Trophoblast cell (in vitro differentiated cells and primary cell): ENCODE measurements around the gene CHCHD3.
A peak's percentile ranks its signal among the peaks of the same experiment; 100 is the strongest.

ENCODE experiments used
- DNase-seq, 2 donors: peaks; one replicate each; pipeline ENCODE4 v3.0.0-alpha.2; 2016
- H2AFZ ChIP-seq: 2 replicates; pipeline ENCODE4 v1.6.1; 2013; ENCODE audit warnings: low read length, moderate library complexity, mild to moderate bottlenecking; ENCODE audit not compliant: insufficient read depth, poor library complexity
- H2AK5ac ChIP-seq: 2 replicates; pipeline ENCODE4 v1.6.1; 2013; ENCODE audit warnings: mild to moderate bottlenecking, low read length
- H2BK120ac ChIP-seq: 2 replicates; pipeline ENCODE4 v1.6.1; 2013; ENCODE audit warnings: low read length, mild to moderate bottlenecking, moderate library complexity; ENCODE audit not compliant: insufficient read depth, poor library complexity
- H2BK12ac ChIP-seq: 2 replicates; pipeline ENCODE4 v1.6.1; 2013; ENCODE audit warnings: mild to moderate bottlenecking, low read length, moderate library complexity
- H2BK5ac ChIP-seq: 2 replicates; pipeline ENCODE4 v1.6.1; 2013; ENCODE audit warnings: low read length, low read depth, moderate library complexity, mild to moderate bottlenecking; ENCODE audit not compliant: poor library complexity
- H3K14ac ChIP-seq: 2 replicates; pipeline ENCODE4 v1.6.1; 2013; ENCODE audit warnings: mild to moderate bottlenecking, low read length
- H3K18ac ChIP-seq: 2 replicates; pipeline ENCODE4 v1.6.1; 2013; ENCODE audit warnings: mild to moderate bottlenecking, low read length
- H3K23ac ChIP-seq: 2 replicates; pipeline ENCODE4 v1.6.1; 2013; ENCODE audit warnings: low read length
- H3K27ac ChIP-seq: 2 replicates; pipeline ENCODE4 v1.5.1; 2013; ENCODE audit warnings: low read depth, mild to moderate bottlenecking, inconsistent platforms, low read length, moderate library complexity
- H3K27me3 ChIP-seq: 2 replicates; pipeline ENCODE4 v1.6.1; 2013; ENCODE audit warnings: inconsistent platforms, mild to moderate bottlenecking, low read length, moderate library complexity; ENCODE audit not compliant: insufficient read depth
- H3K36me3 ChIP-seq, 2 experiments: 1 replicate in 1 of 2; 2 replicates in 1 of 2; pipeline ENCODE4 v1.6.1; 2013; ENCODE audit warnings: low read length in 2 of 2, mild to moderate bottlenecking in 2 of 2, moderate library complexity in 1 of 2; ENCODE audit not compliant: insufficient read depth in 2 of 2, control insufficient read depth in 1 of 2
- H3K4ac ChIP-seq: 2 replicates; pipeline ENCODE4 v1.6.1; 2013; ENCODE audit warnings: low read depth, mild to moderate bottlenecking, low read length, moderate library complexity
- H3K4me1 ChIP-seq, 2 experiments: 1 replicate in 1 of 2; 2 replicates in 1 of 2; pipeline ENCODE4 v1.6.1; 2013; ENCODE audit warnings: low read length in 2 of 2, mild to moderate bottlenecking in 2 of 2, moderate library complexity in 1 of 2; ENCODE audit not compliant: insufficient read depth in 2 of 2, control insufficient read depth in 1 of 2
- H3K4me2 ChIP-seq: 2 replicates; pipeline ENCODE4 v1.6.1; 2013; ENCODE audit warnings: inconsistent platforms, mild to moderate bottlenecking, low read length, moderate library complexity
- H3K4me3 ChIP-seq: 2 replicates; pipeline ENCODE4 v1.5.1; 2013; ENCODE audit warnings: mild to moderate bottlenecking, low read depth, low read length, inconsistent platforms
- H3K79me1 ChIP-seq: one replicate; pipeline ENCODE4 v1.6.1; 2013; ENCODE audit warnings: low read length
- H3K79me2 ChIP-seq: 2 replicates; pipeline ENCODE4 v1.6.1; 2013; ENCODE audit warnings: low read length, mild to moderate bottlenecking; ENCODE audit not compliant: control insufficient read depth, insufficient read depth, poor library complexity
- H3K9ac ChIP-seq: 2 replicates; pipeline ENCODE4 v1.6.1; 2013; ENCODE audit warnings: mild to moderate bottlenecking, low read length
- H3K9me3 ChIP-seq: 2 replicates; pipeline ENCODE4 v1.6.1; 2013; ENCODE audit warnings: low read depth, mild to moderate bottlenecking, control low read depth, inconsistent platforms, low read length; ENCODE audit not compliant: insufficient read depth
- H4K12ac ChIP-seq: 2 replicates; pipeline ENCODE4 v1.6.1; 2013; ENCODE audit warnings: low read depth, mild to moderate bottlenecking, low read length, moderate library complexity
- H4K8ac ChIP-seq: 2 replicates; pipeline ENCODE4 v1.6.1; 2013; ENCODE audit warnings: low read depth, mild to moderate bottlenecking, low read length, moderate library complexity
- H4K91ac ChIP-seq: one replicate; pipeline ENCODE4 v1.6.1; 2013; ENCODE audit warnings: low read depth, mild to moderate bottlenecking, low read length, moderate library complexity
- WGBS: extraction: QIAGEN DNeasy Blood & Tissue Kit; methylation state at CpG from one replicate; pipeline ENCODE4 v1.1.7; 2013; ENCODE audit warnings: missing lambda C conversion rate; ENCODE audit not compliant: insufficient read length, insufficient coverage; ENCODE audit errors: extremely low coverage; 5-methylcytosine and 5-hydroxymethylcytosine counted together

The CHCHD3 gene

GRCh38 chr7:133099633-133100286, 17.9 kb upstream of the CHCHD3 start:
- Histone ChIP-seq H4K8ac (no peak overlapping the region), H3K27ac (no peak overlapping the region), H3K36me3 (no peaks in the 10 kb centered on the region), H3K79me1 (no peaks in the 10 kb centered on the region), H3K23ac (no peak overlapping the region), H2AFZ (no peak overlapping the region), H3K4me2 (no peak overlapping the region), H4K91ac (no peak overlapping the region), H3K27me3 (no peaks in the 10 kb centered on the region), H3K4me1 (peaks cover 0 to 2% of the 10 kb centered on the region in 2 experiments), H2BK12ac (no peak overlapping the region), H3K9me3 (no peaks in the 10 kb centered on the region), H3K14ac (no peak overlapping the region), H3K9ac (no peak overlapping the region), H2BK120ac (no peak overlapping the region), H2BK5ac (no peak overlapping the region), H3K79me2 (no peaks in the 10 kb centered on the region), H3K4ac (no peak overlapping the region), H2AK5ac (no peak overlapping the region), H3K18ac (no peak overlapping the region), H3K4me3 (no peak overlapping the region), H4K12ac (no peak overlapping the region)
- no CpG with 5 or more reads among the region's 3 CpGs for WGBS
- DNase-seq, result no peak

- H2BK120ac ChIP-seq, result no peak overlapping the region
- H3K36me3 ChIP-seq, result no peaks in the 10 kb centered on the region
- no peaks in the 10 kb centered on the region for H3K27me3 ChIP-seq
- H2BK5ac ChIP-seq, result no peak overlapping the region
- H2BK12ac ChIP-seq, result no peak overlapping the region
- no peak overlapping the region for H2AK5ac ChIP-seq
- H3K18ac ChIP-seq, result no peak overlapping the region
- no peak overlapping the region for H3K4ac ChIP-seq
- DNase-seq, result peak in 1 of 2 donors; percentile 14
- H4K12ac ChIP-seq, result no peak overlapping the region
- H3K23ac ChIP-seq, result no peak overlapping the region
- H3K4me3 ChIP-seq, result no peak overlapping the region
- H3K79me1 ChIP-seq, result no peaks in the 10 kb centered on the region
- H4K91ac ChIP-seq, result no peak overlapping the region
- no peak overlapping the region for H2AFZ ChIP-seq
- no peak overlapping the region for H3K9ac ChIP-seq
- H3K79me2 ChIP-seq, result no peaks in the 10 kb centered on the region
- H3K4me1 ChIP-seq, result peaks cover 0 to 2% of the 10 kb centered on the region in 2 experiments
- no CpG with 5 or more reads among the region's 7 CpGs for WGBS
- H4K8ac ChIP-seq, result no peak overlapping the region
- H3K14ac ChIP-seq, result no peak overlapping the region
- no peak overlapping the region for H3K4me2 ChIP-seq
- no peak overlapping the region for H3K27ac ChIP-seq
- no peaks in the 10 kb centered on the region for H3K9me3 ChIP-seq
Measured at GRCh38 chr7:133095119-133095671, 13.3 kb upstream of the CHCHD3 start.

- no peaks in the 10 kb centered on the region for H3K79me2 ChIP-seq
- no peak overlapping the region for H2BK12ac ChIP-seq
- no peak overlapping the region for H4K8ac ChIP-seq
- H3K4me2 ChIP-seq, result no peak overlapping the region
- no peak overlapping the region for H3K9ac ChIP-seq
- WGBS, result no CpG with 5 or more reads among the region's 3 CpGs
- no peaks in the 10 kb centered on the region for H3K79me1 ChIP-seq
- no peak overlapping the region for H3K23ac ChIP-seq
- H3K14ac ChIP-seq, result no peak overlapping the region
- H2AFZ ChIP-seq, result no peak overlapping the region
- H3K4me3 ChIP-seq, result no peak overlapping the region
- peaks cover 0 to 2% of the 10 kb centered on the region in 2 experiments for H3K4me1 ChIP-seq
- H3K27me3 ChIP-seq, result no peaks in the 10 kb centered on the region
- H2AK5ac ChIP-seq, result no peak overlapping the region
- H3K27ac ChIP-seq, result no peak overlapping the region
- no peak for DNase-seq
- H3K4ac ChIP-seq, result no peak overlapping the region
- H3K18ac ChIP-seq, result no peak overlapping the region
- no peaks in the 10 kb centered on the region for H3K36me3 ChIP-seq
- no peak overlapping the region for H4K12ac ChIP-seq
- H4K91ac ChIP-seq, result no peak overlapping the region
- H3K9me3 ChIP-seq, result no peaks in the 10 kb centered on the region
- H2BK5ac ChIP-seq, result no peak overlapping the region
- H2BK120ac ChIP-seq, result no peak overlapping the region
Measured at GRCh38 chr7:133091943-133092464, 10.1 kb upstream of the CHCHD3 start.

GRCh38 chr7:133082390-133082766, 488 bp upstream of the CHCHD3 start:
- Histone ChIP-seq H3K4me1 (no peaks in the 10 kb centered on the region), H3K4me2 (peak overlapping the region; percentile 11), H3K9me3 (no peaks in the 10 kb centered on the region), H3K79me2 (peaks cover 7% of the 10 kb centered on the region), H2BK5ac (no peak overlapping the region), H3K27me3 (no peaks in the 10 kb centered on the region), H3K4me3 (no peak overlapping the region), H3K79me1 (peaks cover 2% of the 10 kb centered on the region), H2BK12ac (no peak overlapping the region), H2AFZ (no peak overlapping the region), H2BK120ac (no peak overlapping the region), H2AK5ac (no peak overlapping the region), H3K18ac (no peak overlapping the region), H4K91ac (no peak overlapping the region), H3K27ac (no peak overlapping the region), H4K12ac (no peak overlapping the region), H3K36me3 (no peaks in the 10 kb centered on the region), H3K9ac (no peak overlapping the region), H3K23ac (no peak overlapping the region), H3K14ac (no peak overlapping the region), H4K8ac (peak overlapping the region; percentile 7), H3K4ac (no peak overlapping the region)
- no peak for DNase-seq
- no CpG with 5 or more reads among the region's 3 CpGs for WGBS
